K562 (cell line): ENCODE data around the gene EFEMP2. TPM values are rescaled to one million over a fixed set of nuclear protein-coding genes. Genes with fewer than 3 reads are reported as not detected.
A peak's percentile ranks its signal among the peaks of the same experiment; 100 is the strongest.

Source experiments
- AFF1 ChIP-seq, 2 experiments: fragments of 450-650 bp; IDR thresholded peaks; 2 replicates each; pipeline ENCODE4 v1.6.1; 2018; ENCODE audit warnings: mild to moderate bottlenecking in 2 of 2, low read depth in 1 of 2; ENCODE audit not compliant: partially characterized antibody in 2 of 2
- CBFA2T2 ChIP-seq: fragments of 450-650 bp; conservative IDR thresholded peaks from 2 replicates; pipeline ENCODE4 v1.6.1; 2017; ENCODE audit warnings: mild to moderate bottlenecking
- DPF2 ChIP-seq: fragments of 450-650 bp; IDR thresholded peaks from 2 replicates; pipeline ENCODE4 v1.6.1; 2016
- ETV1 ChIP-seq: fragments of 450-650 bp; conservative IDR thresholded peaks from 2 replicates; pipeline ENCODE4 v1.6.1; 2016; ENCODE audit warnings: missing genetic modification characterization, control low read depth, low read depth, missing compliant biosample characterization
- ETV6 ChIP-seq, 3 experiments: fragments of 150-350 bp in 1 of 3; sonication (generic) in 1 of 3; formaldehyde crosslinking in 1 of 3; IDR thresholded peaks; 2 replicates each; pipeline versions ENCODE4 v1.6.1 to v1.8.0; 2014 to 2022; ENCODE audit warnings: borderline replicate concordance in 2 of 3, low read depth in 2 of 3, antibody characterized with exemption in 1 of 3, low read length in 1 of 3, mild to moderate bottlenecking in 1 of 3, missing genetic modification reagents in 1 of 3
- HOXB6 ChIP-seq: fragments of 250-450 bp; sonication (Bioruptor Pico); IDR thresholded peaks from 2 replicates; pipeline ENCODE4 v1.5.1; 2022; ENCODE audit warnings: mild to moderate bottlenecking, borderline replicate concordance
- JUND ChIP-seq, 2 experiments: IDR thresholded peaks; 2 replicates in 1 of 2; 3 replicates in 1 of 2; pipeline ENCODE4 v1.6.1; 2011; ENCODE audit warnings: borderline replicate concordance in 2 of 2, low read depth in 2 of 2, low read length in 2 of 2, improper control_type of control experiment in 1 of 2, missing biosample characterization in 1 of 2, missing genetic modification characterization in 1 of 2, missing genetic modification reagents in 1 of 2
- MCM2 ChIP-seq: fragments of 450-650 bp; IDR thresholded peaks from 2 replicates; pipeline ENCODE4 v1.6.1; 2017; ENCODE audit warnings: low read depth, mild to moderate bottlenecking
- PCBP2 ChIP-seq: fragments of 200-400 bp; formaldehyde crosslinking; IDR thresholded peaks from 2 replicates; pipeline ENCODE4 v1.6.1; 2018; ENCODE audit warnings: low read length, low read depth, mild to moderate bottlenecking, moderate library complexity; ENCODE audit not compliant: poor library complexity, severe bottlenecking
- POU5F1 ChIP-seq: fragments of 150-350 bp; IDR thresholded peaks from 2 replicates; pipeline ENCODE4 v1.6.1; 2014; ENCODE audit warnings: borderline replicate concordance, low read length, low read depth, mild to moderate bottlenecking; ENCODE audit not compliant: partially characterized antibody
- RCOR1 ChIP-seq, 2 experiments: IDR thresholded peaks; 2 replicates each; pipeline ENCODE4 v1.6.1; 2012; ENCODE audit warnings: low read depth in 2 of 2, low read length in 2 of 2, borderline replicate concordance in 1 of 2, improper control_type of control experiment in 1 of 2
- SIX5 ChIP-seq, 2 experiments: IDR thresholded peaks; 2 replicates each; pipeline ENCODE4 v1.6.1; 2011; ENCODE audit warnings: low read length in 2 of 2, borderline replicate concordance in 1 of 2, low read depth in 1 of 2, mild to moderate bottlenecking in 1 of 2, moderate library complexity in 1 of 2; ENCODE audit not compliant: insufficient read depth in 1 of 2
- SREBF1 ChIP-seq: fragments of 150-350 bp; IDR thresholded peaks from 2 replicates; pipeline ENCODE4 v1.6.1; 2014; ENCODE audit warnings: antibody characterized with exemption, low read depth, low read length, borderline replicate concordance
- TFAP4 ChIP-seq: sonication (generic); formaldehyde crosslinking; IDR thresholded peaks from 2 replicates; pipeline ENCODE4 v1.8.0; 2022; ENCODE audit warnings: missing genetic modification reagents, mild to moderate bottlenecking, moderate library complexity, borderline replicate concordance
- XRCC4 ChIP-seq: IDR thresholded peaks from one replicate; pipeline ENCODE4 v1.6.1; 2011; ENCODE audit not compliant: insufficient read depth, insufficient read length; ENCODE audit errors: extremely low read depth
- ZMIZ1 ChIP-seq, 2 experiments: fragments of 150-350 bp in 1 of 2; IDR thresholded peaks; 2 replicates each; pipeline ENCODE4 v1.6.1; 2012 to 2016; ENCODE audit warnings: low read depth in 2 of 2, low read length in 2 of 2, mild to moderate bottlenecking in 1 of 2, moderate library complexity in 1 of 2
- polyA plus RNA-seq, 8 experiments: library from polyadenylated mRNA; depleted of rRNA in 4 of 8; stranded (reverse) in 5 of 8; unstranded in 3 of 8; fragments of >200 nt; fragmentation: Nextera tagmentation in 2 of 8; fragmentation: Illumina TruSeq in 1 of 8; extraction: Ambion mirVana in 2 of 8; extraction: Trizol in 1 of 8; gene quantifications; 2 replicates each; pipeline versions ENCODE4 v1.2.1 to v1.2.3, GENCODE V29; 2011 to 2014; ENCODE audit warnings: inconsistent platforms in 1 of 8, missing spikeins in 1 of 8
- total RNA-seq, 7 experiments: library from RNA; depleted of rRNA in 6 of 7; stranded (reverse); fragments of >200 nt in 6 of 7; fragmentation: Illumina TruSeq in 2 of 7; extraction: Trizol in 2 of 7; gene quantifications; 2 replicates each; pipeline versions ENCODE4 v1.2.1 to v1.2.3, GENCODE V29; 2011 to 2021; ENCODE audit warnings: low replicate concordance in 1 of 7

EFEMP2 gene
- total and polyA plus RNA-seq, 9 of the 15 experiments (the other 6 are each of a cell fraction or from before 2014, with no cell fraction given) = 0.07 to 2.9 (median 0.69) TPM; not detected in 1

DNA sequence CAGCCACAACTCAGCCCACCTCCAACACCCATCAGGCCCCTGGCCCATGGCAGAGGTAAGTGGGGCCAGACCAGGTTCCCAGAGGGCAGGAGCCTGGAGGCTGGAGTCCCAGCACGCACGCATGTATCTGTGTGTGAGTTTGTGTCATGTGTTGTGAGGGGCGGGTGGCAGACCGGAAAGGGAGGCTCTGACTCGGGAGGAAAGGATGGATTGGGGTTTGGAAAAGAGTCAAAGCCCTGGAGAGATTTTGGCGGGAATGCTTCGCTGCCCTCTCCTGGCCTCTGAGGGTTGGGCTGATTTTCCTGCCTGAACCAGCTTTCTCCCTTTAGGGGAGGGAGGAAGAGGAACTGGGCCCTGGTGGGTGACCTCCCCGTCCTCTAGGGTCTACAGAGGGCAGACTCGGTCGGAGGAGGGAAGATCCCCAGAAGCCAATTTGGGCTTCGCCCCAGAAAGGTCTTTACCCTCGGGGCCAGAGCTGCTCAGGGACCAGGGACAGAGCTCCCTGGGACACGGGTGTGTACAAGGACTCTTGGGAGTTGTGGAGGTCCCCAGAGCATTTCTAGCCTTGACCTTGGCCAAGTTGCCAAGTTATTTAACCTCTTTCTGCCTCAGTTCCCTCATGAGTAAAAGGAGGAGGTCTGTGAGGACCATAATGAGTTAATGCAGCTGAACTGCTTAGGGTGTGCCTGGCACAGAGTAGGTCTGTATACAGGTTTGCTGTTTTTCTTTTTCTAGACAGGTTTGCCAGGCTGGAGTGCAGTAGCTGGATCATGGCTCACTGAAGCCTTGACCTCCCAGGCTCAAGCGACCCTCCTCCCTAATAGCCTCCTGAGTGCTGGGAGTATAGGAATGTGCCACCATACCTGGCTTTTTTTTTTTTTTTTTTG, 39.3 kb upstream of the EFEMP2 start (continued):
- TF ChIP-seq AFF1 (IDR thresholded peaks at IDR 0.05; ENCODE audit: low read depth in 1 of 2, partially characterized antibody in 2 of 2) = no peak
- TF ChIP-seq JUND (IDR thresholded peaks at IDR 0.05; ENCODE audit: borderline replicate concordance, low read depth, low read length) = no peak
- TF ChIP-seq JUND (tag; IDR thresholded peaks at IDR 0.05; ENCODE audit: borderline replicate concordance, low read depth, low read length) = no peak
- no peak for TF ChIP-seq POU5F1
- no peak for TF ChIP-seq CBFA2T2
- TF ChIP-seq ETV1 (tag) = peak; percentile 84
- peak; percentile 47 for TF ChIP-seq TFAP4 (CRISPR knock-in tag)
- TF ChIP-seq HOXB6 = no peak
- peak in 1 of 2 experiments; percentile 58; a peak in 1 of 4 replicates for TF ChIP-seq RCOR1 (IDR thresholded peaks at IDR 0.05; ENCODE audit: borderline replicate concordance in 1 of 2, low read depth in 2 of 2, low read length in 2 of 2)
- no peak for TF ChIP-seq PCBP2
- TF ChIP-seq DPF2 = no peak
- TF ChIP-seq ETV6 (IDR thresholded peaks at IDR 0.05; ENCODE audit: borderline replicate concordance in 1 of 2, low read depth in 2 of 2, low read length in 1 of 2) = no peak
- no peak for TF ChIP-seq ETV6 (CRISPR knock-in tag; IDR thresholded peaks at IDR 0.05; ENCODE audit: borderline replicate concordance)
- TF ChIP-seq XRCC4 = no peak
- TF ChIP-seq MCM2 = no peak
- no peak for TF ChIP-seq SREBF1
- TF ChIP-seq SIX5 (IDR thresholded peaks at IDR 0.05; ENCODE audit: borderline replicate concordance in 1 of 2, insufficient read depth in 1 of 2, low read depth in 1 of 2, low read length in 2 of 2) = no peak
- no peak for TF ChIP-seq ZMIZ1 (IDR thresholded peaks at IDR 0.05; ENCODE audit: low read depth in 2 of 2, low read length in 2 of 2)
